SU-DHL-6 (cell line): ENCODE measurements around the gene CLEC16A.

ENCODE experiments used
- H2AFZ ChIP-seq: fragments of 200-600 bp; sonication (generic); 2 replicates; pipeline ENCODE4 v1.6.1; 2014; ENCODE audit warnings: low read depth, mild to moderate bottlenecking, moderate library complexity, mixed read lengths, antibody characterized with exemption, low read length; ENCODE audit not compliant: severe bottlenecking
- H3F3A ChIP-seq: fragments of 200-600 bp; shearing (Covaris generic); 2 replicates; pipeline ENCODE4 v1.6.0; 2016; ENCODE audit warnings: antibody characterized with exemption, mild to moderate bottlenecking; ENCODE audit not compliant: insufficient read depth
- H3K27ac ChIP-seq: fragments of 200-600 bp; sonication (generic); 2 replicates; pipeline ENCODE4 v1.5.1; 2016; ENCODE audit warnings: low read depth, mild to moderate bottlenecking, low read length, moderate library complexity, mixed read lengths
- H3K27me3 ChIP-seq: fragments of 200-600 bp; sonication (generic), shearing (Covaris generic); 2 replicates; pipeline ENCODE4 v1.6.0; 2014; ENCODE audit warnings: mild to moderate bottlenecking, low read length
- H3K36me3 ChIP-seq: fragments of 200-600 bp; sonication (generic); 2 replicates; pipeline ENCODE4 v1.6.1; 2014; ENCODE audit warnings: mild to moderate bottlenecking, low read length, mixed read lengths
- H3K4me2 ChIP-seq: fragments of 300-600, 200-600 bp; shearing (Covaris generic), sonication (generic); 2 replicates; pipeline ENCODE4 v1.6.0; 2014; ENCODE audit warnings: low read length, low read depth, mild to moderate bottlenecking; ENCODE audit not compliant: poor library complexity, severe bottlenecking
- H3K4me3 ChIP-seq: fragments of 200-600 bp; sonication (generic); 2 replicates; pipeline ENCODE4 v1.5.1; 2014; ENCODE audit warnings: antibody characterized with exemption, low read length, mild to moderate bottlenecking, mixed read lengths; ENCODE audit not compliant: insufficient read depth, poor library complexity, severe bottlenecking
- H3K79me2 ChIP-seq: fragments of 200-600 bp; sonication (generic); 2 replicates; pipeline ENCODE4 v1.6.1; 2014; ENCODE audit warnings: mild to moderate bottlenecking, low read length, moderate library complexity; ENCODE audit not compliant: insufficient read depth
- H3K9ac ChIP-seq: fragments of 200-600 bp; sonication (generic); 2 replicates; pipeline ENCODE4 v1.7.0; 2014; ENCODE audit warnings: mild to moderate bottlenecking, low read length
- H3K9me2 ChIP-seq: fragments of 200-600 bp; sonication (generic); replicated peaks from 2 replicates; pipeline ENCODE4 v1.6.1; 2014; ENCODE audit warnings: low read length; ENCODE audit not compliant: insufficient read depth
- H3K9me3 ChIP-seq: fragments of 200-600 bp; sonication (generic); 2 replicates; pipeline ENCODE4 v1.6.1; 2014; ENCODE audit warnings: low read length, mixed read lengths; ENCODE audit not compliant: insufficient read depth
- H4K20me1 ChIP-seq: fragments of 200-600 bp; sonication (generic); 2 replicates; pipeline ENCODE4 v1.6.1; 2014; ENCODE audit warnings: low read depth, mild to moderate bottlenecking, antibody characterized with exemption, low read length, moderate library complexity, mixed read lengths
- CTCF ChIP-seq: fragments of 200-600 bp; sonication (generic); IDR thresholded peaks from one replicate; pipeline ENCODE4 v1.5.1; 2017; ENCODE audit warnings: antibody characterized with exemption, mild to moderate bottlenecking, low read length, moderate library complexity; ENCODE audit not compliant: insufficient read depth, poor library complexity, severe bottlenecking
- EZH2phosphoT487 ChIP-seq: fragments of 200-600 bp; sonication (generic), shearing (Covaris generic); conservative IDR thresholded peaks from 2 replicates; pipeline ENCODE4 v1.6.1; 2018; ENCODE audit warnings: mild to moderate bottlenecking, antibody characterized with exemption, low read length, moderate library complexity, mixed read lengths

Gene CLEC16A

GRCh38 chr16:11015607-11016006 is 71.2 kb downstream of the CLEC16A start:
- Histone ChIP-seq H3K9me3 (no peaks in the 10 kb centered on the region), H3K27ac (no peak overlapping the region), H2AFZ (no peak overlapping the region), H3K9me2 (no peaks in the 10 kb centered on the region), H3K4me2 (no peak overlapping the region), H3F3A (no peaks in the 10 kb centered on the region), H4K20me1 (no peaks in the 10 kb centered on the region), H3K27me3 (no peaks in the 10 kb centered on the region), H3K79me2 (no peaks in the 10 kb centered on the region), H3K36me3 (no peaks in the 10 kb centered on the region), H3K4me3 (no peak overlapping the region), H3K9ac (no peak overlapping the region)
- TF ChIP-seq CTCF (no peak), EZH2phosphoT487 (no peak)

- TF ChIP-seq EZH2phosphoT487: no peak
- TF ChIP-seq CTCF: no peak
- no peak overlapping the region for H3K4me3 ChIP-seq
- no peaks in the 10 kb centered on the region for H3K9me3 ChIP-seq
- no peaks in the 10 kb centered on the region for H3K27me3 ChIP-seq
- H3K27ac ChIP-seq: no peak overlapping the region
- no peak overlapping the region for H3K9ac ChIP-seq
- no peaks in the 10 kb centered on the region for H4K20me1 ChIP-seq
- H3F3A ChIP-seq: no peaks in the 10 kb centered on the region
- no peak overlapping the region for H3K4me2 ChIP-seq
- H3K36me3 ChIP-seq: no peaks in the 10 kb centered on the region
- no peak overlapping the region for H2AFZ ChIP-seq
- no peaks in the 10 kb centered on the region for H3K9me2 ChIP-seq
- no peaks in the 10 kb centered on the region for H3K79me2 ChIP-seq
These were observed 72.2 kb downstream of the CLEC16A start for GRCh38 chr16:11016524-11016988.

- Histone ChIP-seq H3K4me2 (no peak overlapping the region), H3K36me3 (no peaks in the 10 kb centered on the region), H3F3A (no peaks in the 10 kb centered on the region), H2AFZ (no peak overlapping the region), H3K9me2 (no peaks in the 10 kb centered on the region), H4K20me1 (no peaks in the 10 kb centered on the region), H3K9me3 (no peaks in the 10 kb centered on the region), H3K9ac (no peak overlapping the region), H3K27ac (no peak overlapping the region), H3K79me2 (no peaks in the 10 kb centered on the region), H3K4me3 (no peak overlapping the region), H3K27me3 (no peaks in the 10 kb centered on the region)
- no peak for TF ChIP-seq CTCF
These were observed 72.6 kb downstream of the CLEC16A start for GRCh38 chr16:11016993-11017392.
